ENCODE measurements around the gene SLC25A42. TPM values are rescaled to one million over a fixed set of nuclear protein-coding genes. Genes with fewer than 3 reads are reported as not detected.

SLC25A42 gene
- total and polyA plus RNA-seq, 2 of the 13 experiments (the other 11 are each of a cell fraction or from before 2014, with no cell fraction given): 12.8 to 18.3 TPM

DNA sequence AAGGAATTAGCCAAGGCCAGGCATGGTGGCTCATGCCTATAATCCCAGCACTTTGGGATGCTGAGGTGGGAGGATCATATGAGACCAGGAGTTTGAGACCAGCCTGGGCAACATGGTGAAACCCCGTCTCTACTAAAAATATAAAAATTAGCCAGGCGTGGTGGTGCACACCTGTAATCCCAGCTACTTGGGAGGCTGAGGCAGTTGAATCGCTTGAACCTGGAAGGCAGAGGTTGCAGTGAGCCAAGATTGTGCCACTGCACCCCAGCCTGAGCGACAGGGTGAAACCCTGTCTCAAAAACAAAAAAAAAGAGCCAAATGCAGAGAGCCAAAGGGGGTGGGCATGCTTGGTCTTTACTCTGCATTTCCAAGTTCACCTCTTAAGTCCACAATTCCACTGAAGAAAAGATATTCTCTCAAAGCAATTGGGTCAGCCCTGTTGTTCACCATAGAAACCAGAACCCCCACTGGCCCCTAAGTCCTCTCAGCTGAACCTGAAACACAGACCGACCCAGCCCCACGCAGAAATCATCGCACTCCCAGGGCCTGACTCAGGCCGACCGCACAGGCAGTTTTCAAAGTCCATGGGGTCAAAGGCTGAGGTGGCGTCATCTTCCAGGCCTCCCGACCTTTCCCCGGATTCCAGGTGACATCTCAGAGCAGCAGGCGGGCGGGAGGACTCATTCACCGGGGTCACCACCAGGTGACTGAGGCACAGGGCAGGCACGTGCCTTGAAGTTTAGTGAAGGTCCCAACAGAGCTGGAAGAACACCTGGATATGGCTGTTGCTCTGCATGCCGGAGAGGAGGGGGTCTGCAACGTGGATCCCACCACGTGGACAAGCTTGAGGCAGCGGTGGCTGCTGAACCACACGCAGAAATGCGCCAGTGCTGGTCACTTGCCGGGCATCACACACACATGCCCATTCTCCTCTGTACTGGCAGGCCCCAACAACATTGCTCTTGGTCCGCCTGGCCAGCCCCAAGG lies 33.1 kb downstream of the SLC25A42 start (continued):
- TF ChIP-seq MXI1 (IDR thresholded peaks at IDR 0.05; ENCODE audit: borderline replicate concordance, low read depth, low read length) (peak; percentile 65; the same call in 2 of the 3 replicates), ARID5B (CRISPR knock-in tag; IDR thresholded peaks at IDR 0.05) (peak; percentile 96), HOXA5 (CRISPR knock-in tag; IDR thresholded peaks at IDR 0.05) (peak; percentile 89), PHF20 (CRISPR knock-in tag; IDR thresholded peaks at IDR 0.05) (no peak), MEF2D (CRISPR knock-in tag; IDR thresholded peaks at IDR 0.05) (peak; percentile 96), ELF4 (CRISPR knock-in tag; IDR thresholded peaks at IDR 0.05; ENCODE audit: borderline replicate concordance) (no peak), AHDC1 (CRISPR knock-in tag; IDR thresholded peaks at IDR 0.05; ENCODE audit: borderline replicate concordance) (peak; percentile 87), KDM6A (CRISPR knock-in tag; IDR thresholded peaks at IDR 0.05; ENCODE audit: low read depth) (peak; percentile 94), ZKSCAN8 (CRISPR knock-in tag; IDR thresholded peaks at IDR 0.05; ENCODE audit: borderline replicate concordance) (0 out of 2 replicates have a peak, but pooled peaks have one; percentile 52), WIZ (CRISPR knock-in tag; IDR thresholded peaks at IDR 0.05) (no peak; the same call in 1 of the 2 replicates), ZNF124 (CRISPR knock-in tag; IDR thresholded peaks at IDR 0.05) (peak; percentile 80; the same call in 1 of the 2 replicates), FOXK1 (CRISPR knock-in tag; IDR thresholded peaks at IDR 0.05; ENCODE audit: borderline replicate concordance, low read depth) (peak; percentile 25; the same call in 1 of the 2 replicates), AHR (CRISPR knock-in tag; IDR thresholded peaks at IDR 0.05) (peak; percentile 65; the same call in 1 of the 2 replicates), HOXA7 (CRISPR knock-in tag; IDR thresholded peaks at IDR 0.05) (no peak), KLF11 (CRISPR knock-in tag; IDR thresholded peaks at IDR 0.05) (peak; percentile 70; the same call in 1 of the 2 replicates), AGO1 (IDR thresholded peaks at IDR 0.05; ENCODE audit: low read depth, low read length, poor library complexity, severe bottlenecking) (no peak)
- TF ChIP-seq, protein P1, sequence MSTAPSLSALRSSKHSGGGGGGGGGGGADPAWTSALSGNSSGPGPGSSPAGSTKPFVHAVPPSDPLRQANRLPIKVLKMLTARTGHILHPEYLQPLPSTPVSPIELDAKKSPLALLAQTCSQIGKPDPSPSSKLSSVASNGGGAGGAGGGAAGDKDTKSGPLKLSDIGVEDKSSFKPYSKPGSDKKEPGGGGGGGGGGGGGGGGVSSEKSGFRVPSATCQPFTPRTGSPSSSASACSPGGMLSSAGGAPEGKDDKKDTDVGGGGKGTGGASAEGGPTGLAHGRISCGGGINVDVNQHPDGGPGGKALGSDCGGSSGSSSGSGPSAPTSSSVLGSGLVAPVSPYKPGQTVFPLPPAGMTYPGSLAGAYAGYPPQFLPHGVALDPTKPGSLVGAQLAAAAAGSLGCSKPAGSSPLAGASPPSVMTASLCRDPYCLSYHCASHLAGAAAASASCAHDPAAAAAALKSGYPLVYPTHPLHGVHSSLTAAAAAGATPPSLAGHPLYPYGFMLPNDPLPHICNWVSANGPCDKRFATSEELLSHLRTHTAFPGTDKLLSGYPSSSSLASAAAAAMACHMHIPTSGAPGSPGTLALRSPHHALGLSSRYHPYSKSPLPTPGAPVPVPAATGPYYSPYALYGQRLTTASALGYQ (CRISPR knock-in tag; IDR thresholded peaks at IDR 0.05): peak; percentile 91

All from HepG2 (cell line).